Chondrocyte (in vitro differentiated cells): ENCODE measurements around the gene GPR61. TPM values are rescaled to one million over a fixed set of nuclear protein-coding genes. Genes with fewer than 3 reads are reported as not detected.
A peak's percentile ranks its signal among the peaks of the same experiment; 100 is the strongest.

Experiments used
- DNase-seq: peaks from one replicate; pipeline ENCODE4 v3.0.0; 2021; ENCODE audit warnings: mixed read lengths, low spot score
- H3K27ac Mint-ChIP-seq: one replicate; pipeline ENCODE4 v1.8.0; 2021; ENCODE audit warnings: mild to moderate bottlenecking, moderate library complexity, mixed read lengths; ENCODE audit not compliant: unreplicated experiment
- H3K27me3 Mint-ChIP-seq: 2 replicates; pipeline ENCODE4 v1.8.0; 2021; ENCODE audit warnings: low read depth, mixed read lengths
- H3K36me3 Mint-ChIP-seq: 2 replicates; pipeline ENCODE4 v1.8.0; 2021; ENCODE audit warnings: low read depth, mixed read lengths
- H3K4me1 Mint-ChIP-seq: 2 replicates; pipeline ENCODE4 v1.8.0; 2021; ENCODE audit warnings: low read depth, mild to moderate bottlenecking, mixed read lengths
- H3K4me3 Mint-ChIP-seq: one replicate; pipeline ENCODE4 v1.8.0; 2021; ENCODE audit warnings: mild to moderate bottlenecking, moderate library complexity, mixed read lengths; ENCODE audit not compliant: unreplicated experiment
- H3K9me3 Mint-ChIP-seq: 2 replicates; pipeline ENCODE4 v1.8.0; 2021; ENCODE audit warnings: low read depth, mixed read lengths
- total RNA-seq: library from RNA; stranded (reverse); gene quantifications from 3 replicates; pipeline ENCODE4 v1.2.1, GENCODE V29; 2021
- TF ChIP-seq, protein P1 (sequence below): fragments of 200-600 bp; sonication (generic); IDR thresholded peaks from 2 replicates; pipeline ENCODE4 v1.5.0; 2021; ENCODE audit warnings: antibody characterized with exemption, mild to moderate bottlenecking, moderate library complexity

Gene GPR61
- total RNA-seq, 1 donor from 2014 or later = not detected

DNA sequence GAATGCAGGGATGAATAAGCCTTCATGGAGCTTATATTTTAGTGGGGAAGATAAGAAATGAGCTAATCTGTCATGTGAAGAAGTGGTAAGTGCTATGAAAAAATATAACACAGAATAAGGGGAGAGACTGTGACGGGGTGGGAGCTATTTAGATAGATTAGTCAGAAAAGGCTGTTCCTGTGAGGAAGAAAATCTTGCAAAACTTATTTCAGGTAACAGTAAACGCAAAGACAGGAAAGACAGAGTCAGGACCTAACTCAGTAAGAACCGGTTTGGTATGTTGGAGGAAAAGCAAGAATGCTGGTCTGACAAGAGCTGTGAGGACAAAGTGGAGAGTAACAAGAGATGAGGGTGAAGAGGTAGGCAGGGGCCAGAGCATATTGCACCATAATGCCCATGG lies 30.7 kb downstream of the GPR61 start:
- H3K27me3 Mint-ChIP-seq = no peaks in the 10 kb centered on the region
- no peaks in the 10 kb centered on the region for H3K9me3 Mint-ChIP-seq
- no peak overlapping the region for H3K4me3 Mint-ChIP-seq
- H3K36me3 Mint-ChIP-seq = peaks cover 3% of the 10 kb centered on the region
- H3K27ac Mint-ChIP-seq = no peak overlapping the region
- H3K4me1 Mint-ChIP-seq = peaks cover 28% of the 10 kb centered on the region
- DNase-seq = no peak
- TF ChIP-seq, protein P1, sequence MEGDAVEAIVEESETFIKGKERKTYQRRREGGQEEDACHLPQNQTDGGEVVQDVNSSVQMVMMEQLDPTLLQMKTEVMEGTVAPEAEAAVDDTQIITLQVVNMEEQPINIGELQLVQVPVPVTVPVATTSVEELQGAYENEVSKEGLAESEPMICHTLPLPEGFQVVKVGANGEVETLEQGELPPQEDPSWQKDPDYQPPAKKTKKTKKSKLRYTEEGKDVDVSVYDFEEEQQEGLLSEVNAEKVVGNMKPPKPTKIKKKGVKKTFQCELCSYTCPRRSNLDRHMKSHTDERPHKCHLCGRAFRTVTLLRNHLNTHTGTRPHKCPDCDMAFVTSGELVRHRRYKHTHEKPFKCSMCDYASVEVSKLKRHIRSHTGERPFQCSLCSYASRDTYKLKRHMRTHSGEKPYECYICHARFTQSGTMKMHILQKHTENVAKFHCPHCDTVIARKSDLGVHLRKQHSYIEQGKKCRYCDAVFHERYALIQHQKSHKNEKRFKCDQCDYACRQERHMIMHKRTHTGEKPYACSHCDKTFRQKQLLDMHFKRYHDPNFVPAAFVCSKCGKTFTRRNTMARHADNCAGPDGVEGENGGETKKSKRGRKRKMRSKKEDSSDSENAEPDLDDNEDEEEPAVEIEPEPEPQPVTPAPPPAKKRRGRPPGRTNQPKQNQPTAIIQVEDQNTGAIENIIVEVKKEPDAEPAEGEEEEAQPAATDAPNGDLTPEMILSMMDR = no peak

DNA sequence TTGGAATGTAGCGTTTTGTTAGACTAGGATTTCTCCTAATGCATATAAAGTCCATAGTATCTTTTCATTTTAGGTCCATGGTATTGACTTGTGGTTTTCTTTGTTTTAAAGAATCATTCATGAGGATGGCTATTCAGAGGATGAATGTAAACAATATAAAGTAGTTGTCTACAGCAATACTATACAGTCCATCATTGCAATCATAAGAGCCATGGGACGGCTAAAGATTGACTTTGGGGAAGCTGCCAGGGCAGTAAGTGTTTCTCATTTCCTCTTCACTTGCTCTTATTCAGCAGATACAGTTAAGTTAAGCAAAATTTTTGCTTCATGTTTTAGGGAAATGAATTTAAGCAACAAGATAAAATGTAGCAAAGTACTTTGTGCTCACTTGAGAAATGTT lies 34.1 kb downstream of the GPR61 start:
- H3K36me3 Mint-ChIP-seq = peaks cover 10% of the 10 kb centered on the region
- H3K4me1 Mint-ChIP-seq = peaks cover 7% of the 10 kb centered on the region
- no peak overlapping the region for H3K4me3 Mint-ChIP-seq
- DNase-seq = no peak
- no peaks in the 10 kb centered on the region for H3K9me3 Mint-ChIP-seq
- TF ChIP-seq, protein P1 = no peak
- no peak overlapping the region for H3K27ac Mint-ChIP-seq
- H3K27me3 Mint-ChIP-seq = no peaks in the 10 kb centered on the region

- TF ChIP-seq, protein P1 = no peak
- no peaks in the 10 kb centered on the region for H3K27me3 Mint-ChIP-seq
- no peak for DNase-seq
- H3K9me3 Mint-ChIP-seq = no peaks in the 10 kb centered on the region
- peaks cover 14% of the 10 kb centered on the region for H3K4me1 Mint-ChIP-seq
- peak overlapping the region; percentile 91 for H3K27ac Mint-ChIP-seq
- H3K36me3 Mint-ChIP-seq = peaks cover 15% of the 10 kb centered on the region
- H3K4me3 Mint-ChIP-seq = no peak overlapping the region
Observed at GRCh38 chr1:109578947-109579443, 39.3 kb downstream of the GPR61 start.

GRCh38 chr1:109579491-109579890 lies 39.8 kb downstream of the GPR61 start:
- Mint-ChIP-seq H3K4me1 (peaks cover 14% of the 10 kb centered on the region), H3K27me3 (no peaks in the 10 kb centered on the region), H3K9me3 (no peaks in the 10 kb centered on the region), H3K27ac (peak overlapping the region; percentile 91), H3K36me3 (peaks cover 16% of the 10 kb centered on the region), H3K4me3 (no peak overlapping the region)
- TF ChIP-seq, protein P1 = no peak
- no peak for DNase-seq

DNA sequence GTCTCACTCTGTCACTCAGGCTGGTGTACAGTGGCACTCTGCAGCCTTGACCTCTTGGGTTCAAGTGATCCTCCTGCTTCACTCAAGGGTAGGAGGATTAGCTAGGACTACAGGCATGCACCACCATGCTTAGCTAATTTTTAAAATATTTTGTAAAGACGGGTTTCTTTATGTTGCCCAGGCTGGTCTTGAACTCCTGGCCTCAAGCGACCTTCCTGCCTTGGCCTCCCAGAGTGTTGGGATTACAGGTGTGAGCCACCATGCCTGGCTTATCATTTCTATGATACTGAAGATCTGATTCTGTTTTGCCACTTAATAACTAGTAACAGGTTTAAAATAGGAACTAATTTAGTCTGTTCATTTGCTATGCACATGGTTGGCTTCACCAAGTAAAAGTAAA lies 42.3 kb downstream of the GPR61 start:
- Mint-ChIP-seq H3K27ac (no peak overlapping the region), H3K4me3 (no peak overlapping the region), H3K27me3 (no peaks in the 10 kb centered on the region), H3K9me3 (no peaks in the 10 kb centered on the region), H3K36me3 (peaks cover 19% of the 10 kb centered on the region), H3K4me1 (peaks cover 14% of the 10 kb centered on the region)
- TF ChIP-seq, protein P1 = no peak
- DNase-seq = no peak
